MCF 10A (cell line): Measurements from ENCODE around the gene CYP4X1. TPM values are rescaled to one million over a fixed set of nuclear protein-coding genes. Genes with fewer than 3 reads are reported as not detected.
"Not testable (repeated sequence)": the region's sequence is repeated elsewhere in the genome, so short reads cannot be mapped to it uniquely, and the experiment has no call there.

ENCODE experiments used
- Bru-seq: library from RNA; stranded (reverse); fragments of 400-500 nt; gene quantifications from one replicate; lab custom pipeline; 2021; lab: Mats Ljungman, UMichigan
- BruChase-seq, 2 experiments: library from RNA; stranded (reverse); fragments of 400-500 nt; gene quantifications; one replicate each; lab custom pipeline; 2021; lab: Mats Ljungman, UMichigan
- BruUV-seq: library from RNA; stranded (reverse); fragments of 400-500 nt; replicated peaks from 2 replicates; lab custom pipeline; 2021; lab: Mats Ljungman, UMichigan
- CTCF ChIA-PET: fragments of 300-600 bp; sonication (Branson Sonifier 250); formaldehyde crosslinking; extraction: SDS; loops from one replicate; lab custom pipeline; 2021; ENCODE audit warnings: antibody characterized with exemption, inconsistent platforms; lab: Yijun Ruan, JAX
- POLR2A ChIA-PET: fragments of 300-600, 350-650 bp; sonication (Branson Sonifier 250); formaldehyde crosslinking; extraction: SDS; loops from one replicate; lab custom pipeline; 2020; ENCODE audit warnings: antibody characterized with exemption, inconsistent platforms; lab: Yijun Ruan, JAX
- DNase-seq: peaks from one replicate; pipeline ENCODE4 v3.0.0-alpha.2; 2018; ENCODE audit not compliant: unreplicated experiment
- H3K27ac Mint-ChIP-seq: one replicate; pipeline ENCODE4 v1.8.0; 2022; ENCODE audit warnings: mild to moderate bottlenecking, low read depth, mixed read lengths; ENCODE audit not compliant: unreplicated experiment
- H3K27me3 Mint-ChIP-seq: one replicate; pipeline ENCODE4 v1.8.0; 2022; ENCODE audit warnings: mixed read lengths; ENCODE audit not compliant: insufficient read depth, unreplicated experiment
- H3K36me3 Mint-ChIP-seq: one replicate; pipeline ENCODE4 v1.8.0; 2022; ENCODE audit warnings: mild to moderate bottlenecking, moderate library complexity, mixed read lengths; ENCODE audit not compliant: insufficient read depth, unreplicated experiment
- H3K4me1 Mint-ChIP-seq: one replicate; pipeline ENCODE4 v1.8.0; 2022; ENCODE audit warnings: mixed read lengths; ENCODE audit not compliant: insufficient read depth, unreplicated experiment
- H3K4me3 Mint-ChIP-seq: one replicate; pipeline ENCODE4 v1.8.0; 2022; ENCODE audit warnings: mild to moderate bottlenecking, moderate library complexity, mixed read lengths; ENCODE audit not compliant: unreplicated experiment
- H3K9me3 Mint-ChIP-seq: one replicate; pipeline ENCODE4 v1.8.0; 2022; ENCODE audit warnings: mixed read lengths; ENCODE audit not compliant: unreplicated experiment
- CTCF ChIP-seq: fragments of 200-600 bp; IDR thresholded peaks from one replicate; pipeline ENCODE4 v1.8.0; 2022; ENCODE audit warnings: antibody characterized with exemption, mild to moderate bottlenecking; ENCODE audit not compliant: unreplicated experiment
- intact Hi-C: fragments of 100-400 bp; cut with micrococcal nuclease; formaldehyde crosslinking; loops from 2 replicates; pipeline ENCODE4 v1.14.1; 2022
- long read RNA-seq: library from polyadenylated mRNA; stranded (forward); transcript quantifications from one replicate; pipeline ENCODE4 v2.0.0, GENCODE V29; 2022
- total RNA-seq: library from RNA; stranded (reverse); gene quantifications from 2 replicates; pipeline ENCODE4 v1.2.3, GENCODE V29; 2022

The CYP4X1 gene
- 0.81 and 1.2 TPM in 2 replicates for total RNA-seq
- Bru-seq, nascent RNA: percentile 33 among the genes with signal in this experiment
- BruChase-seq, experiment 1, labeled RNA remaining after a 6-hour chase: percentile 31 among the genes with signal in this experiment
- BruChase-seq, experiment 2, labeled RNA remaining after a 2-hour chase: percentile 37 among the genes with signal in this experiment
- long read RNA-seq: 0 reads

GRCh38 chr1:47023268-47024140, at the start of gene CYP4X1:
Gene CYP4X1 (plus strand): TSS chr1:47023669. CDS start chr1:47023818, 149 bp downstream.
- CTCF ChIA-PET: interaction anchor here (0.6 to 1.1 kb wide), 5 partner anchors 11 to 274 kb away, joined by 3 to 4 read pairs (median 3); no protein-coding TSS in a partner anchor
- no peak for TF ChIP-seq CTCF
- Mint-ChIP-seq H3K36me3 (no peaks in the 10 kb centered on the region), H3K4me1 (peaks cover 18% of the 10 kb centered on the region), H3K9me3 (no peaks in the 10 kb centered on the region), H3K27me3 (no peaks in the 10 kb centered on the region), H3K27ac (no peak within 1 kb of the TSS), H3K4me3 (peak within 1 kb of the TSS; percentile 71)
- POLR2A ChIA-PET: no interaction called here
- peak; percentile 39 for DNase-seq
- no TSS peak for BruUV-seq
- intact Hi-C loops: no loop called here

- no peaks in the 10 kb centered on the region for H3K4me1 Mint-ChIP-seq
Observed at GRCh38 chr1:46983166-46983829, 40.2 kb upstream of the CYP4X1 start.

GRCh38 chr1:46983830-46984586, 39.5 kb upstream of the CYP4X1 start:
- no peaks in the 10 kb centered on the region for H3K4me1 Mint-ChIP-seq
- ChIA-PET POLR2A (no interaction called here), CTCF (interaction anchor here (0.6 to 1.4 kb wide), 3 partner anchors 20 to 226 kb away, joined by 3 to 6 read pairs (median 3); no protein-coding TSS in a partner anchor)
- no peaks in the 10 kb centered on the region for H3K36me3 Mint-ChIP-seq
- H3K4me3 Mint-ChIP-seq: no peak overlapping the region
- no peak for TF ChIP-seq CTCF
- H3K27me3 Mint-ChIP-seq: peaks cover 17% of the 10 kb centered on the region
- peaks cover 4% of the 10 kb centered on the region for H3K9me3 Mint-ChIP-seq
- intact Hi-C loops: no loop called here
- H3K27ac Mint-ChIP-seq: no peak overlapping the region
- BruUV-seq: no TSS peak
- DNase-seq: no peak

More at GRCh38 chr1:46983166-46983829, 40.2 kb upstream of the CYP4X1 start:
- Mint-ChIP-seq H3K27me3 (peaks cover 17% of the 10 kb centered on the region), H3K4me3 (no peak overlapping the region), H3K9me3 (peaks cover 9% of the 10 kb centered on the region), H3K36me3 (no peaks in the 10 kb centered on the region), H3K27ac (no peak overlapping the region)
- ChIA-PET CTCF (interaction anchor here (0.6 to 0.7 kb wide), 2 partner anchors 103 to 226 kb away, joined by 3 read pairs; no protein-coding TSS in a partner anchor), POLR2A (no interaction called here)
- no TSS peak for BruUV-seq
- TF ChIP-seq CTCF: no peak
- no peak for DNase-seq
- intact Hi-C loops: no loop called here

GRCh38 chr1:46990541-46990940, 32.9 kb upstream of the CYP4X1 start:
- not testable (repeated sequence) for H3K9me3 Mint-ChIP-seq, DNase-seq, BruUV-seq, H3K4me1 Mint-ChIP-seq, H3K4me3 Mint-ChIP-seq, H3K36me3 Mint-ChIP-seq, H3K27ac Mint-ChIP-seq
- H3K27me3 Mint-ChIP-seq: peaks cover 10% of the 10 kb centered on the region
- ChIA-PET POLR2A (interaction anchor here (1.6 kb wide), 1 partner anchor 16 kb away, joined by 3 read pairs; no protein-coding TSS in a partner anchor), CTCF (interaction anchor here (1.0 to 5.4 kb wide), 7 partner anchors 9 to 243 kb away, joined by 3 to 60 read pairs (median 5); no protein-coding TSS in a partner anchor)
- intact Hi-C loops: loop anchor here (5.0 to 10.0 kb wide), 2 partner anchors 113 to 184 kb away; no protein-coding TSS in a partner anchor
